Stimulated activated CD8-positive, alpha-beta memory T cell treated with anti-CD3 and anti-CD28 coated beads, Interleukin-15, amount 100 ng/mL, for 48 hours (primary cell): ENCODE data around the gene PARD3.
"Not testable (repeated sequence)": the region's sequence is repeated elsewhere in the genome, so short reads cannot be mapped to it uniquely, and the experiment has no call there.

Source experiments
- DNase-seq, 2 donors: peaks; one replicate each; pipeline ENCODE4 v3.0.0-alpha.2; 2020; ENCODE audit warnings: low read depth in 2 of 2

Gene PARD3

DNA sequence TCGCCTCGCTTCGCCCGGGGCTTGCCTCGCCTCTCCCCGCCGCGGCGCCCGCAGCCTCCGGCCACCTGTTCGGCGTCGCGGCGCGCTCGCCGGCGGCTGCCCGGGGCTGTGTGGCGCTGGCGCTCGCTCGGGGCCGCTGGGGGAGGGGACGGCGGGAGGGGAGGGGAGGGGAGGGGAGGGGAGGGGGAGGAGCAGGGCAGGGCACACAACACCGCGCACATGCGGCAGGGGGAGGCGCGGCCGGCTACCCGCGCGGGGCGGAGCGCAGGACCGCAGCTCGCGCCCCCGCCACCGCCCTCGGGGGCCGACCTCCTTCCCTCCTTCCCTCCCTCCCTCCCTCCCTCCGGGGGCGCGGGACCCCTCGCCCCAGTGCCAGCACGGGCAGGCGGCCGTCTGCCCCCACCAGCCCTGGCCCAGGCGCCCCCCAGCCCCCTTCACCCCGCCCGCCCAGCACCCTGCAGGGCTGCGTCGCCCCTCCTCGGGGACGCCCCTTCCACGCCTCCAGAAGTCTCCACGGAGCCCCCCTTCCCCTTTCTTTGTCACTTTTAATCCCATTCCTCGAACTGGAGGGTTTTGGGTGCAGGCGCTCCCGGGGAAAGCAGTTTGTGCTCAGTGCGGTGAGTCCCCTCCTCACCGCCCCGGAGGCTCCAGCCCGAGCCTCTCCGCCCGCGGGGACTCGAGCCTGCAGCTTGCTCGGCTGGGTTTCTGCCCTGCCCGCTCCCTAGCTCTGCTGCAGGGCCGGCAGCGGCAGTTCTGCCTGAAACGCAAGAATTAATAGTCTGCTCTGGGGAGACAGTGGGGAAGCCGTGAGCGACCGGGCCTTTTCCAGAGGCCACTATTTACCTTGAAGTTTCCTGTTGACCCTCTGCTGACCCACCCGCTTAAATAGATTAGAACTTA, at the start of gene PARD3:
PARD3 (minus strand) TSS at position 112 of the 900 bp plus-strand sequence. CDS start 301 bp downstream, outside the sequence.
- no peak for DNase-seq

DNA sequence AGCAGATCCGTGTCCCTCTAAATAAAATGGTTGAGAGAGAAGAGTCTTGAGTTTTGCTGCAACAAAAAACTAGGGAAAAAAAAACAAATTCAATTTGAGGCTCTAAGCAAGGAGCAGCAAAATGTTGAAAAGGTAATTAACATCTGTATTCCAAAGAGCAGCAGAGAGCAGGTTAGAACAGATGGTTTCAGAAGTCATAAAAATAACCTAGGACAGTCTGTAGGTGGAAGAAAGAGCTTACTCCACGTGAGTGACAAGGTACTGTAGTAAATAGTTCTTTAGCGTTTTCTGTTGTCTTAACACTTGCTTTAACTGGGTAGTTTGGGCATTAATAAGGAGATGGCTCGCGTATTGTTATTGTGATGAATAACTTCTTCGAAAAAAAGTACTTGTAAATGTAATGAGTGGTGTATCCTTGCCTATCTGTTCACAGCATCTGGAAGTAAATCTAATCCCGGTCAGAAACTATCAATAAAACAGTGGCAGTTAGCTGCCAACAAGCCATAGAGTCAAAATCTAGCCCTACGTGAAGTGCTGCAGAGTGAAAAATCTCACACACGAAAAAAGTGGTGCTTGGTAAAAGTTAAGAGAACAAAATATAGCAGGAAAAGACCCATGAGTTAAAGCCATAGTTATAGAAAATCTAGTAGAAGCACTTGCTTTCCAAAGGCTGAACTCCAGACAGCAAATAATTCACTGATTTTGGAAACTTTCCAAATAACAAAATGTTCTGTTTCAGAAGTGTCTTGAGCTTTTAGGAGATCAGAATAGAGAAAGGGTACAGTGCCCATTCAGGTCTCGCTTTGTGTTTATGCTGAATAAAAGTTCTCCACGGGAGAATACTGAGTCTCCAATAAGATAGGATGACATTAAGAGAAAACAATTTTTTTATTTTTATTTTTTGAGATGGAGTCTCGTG, 49.3 kb upstream of the PARD3 start:
- no peak for DNase-seq

DNA sequence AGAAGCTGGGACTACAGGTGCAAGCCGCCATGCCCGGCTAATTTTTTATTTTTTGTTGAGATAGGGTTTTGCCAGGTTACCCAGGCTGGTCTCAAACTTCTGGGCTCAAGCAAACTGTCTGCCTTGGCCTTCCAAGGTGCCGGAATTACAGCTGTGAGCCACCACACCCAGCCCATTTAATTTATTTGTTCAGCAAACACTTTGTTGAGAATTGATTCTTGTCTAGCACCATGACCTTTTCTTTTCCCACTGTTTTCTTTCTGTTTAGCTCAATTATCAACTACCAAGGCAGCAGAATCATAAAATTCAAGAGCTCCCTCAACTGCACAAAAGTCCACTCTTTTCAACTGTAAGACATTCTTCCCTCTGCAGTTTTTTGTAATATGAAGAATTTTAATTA, 47.8 kb upstream of the PARD3 start:
- DNase-seq, result no peak

DNA sequence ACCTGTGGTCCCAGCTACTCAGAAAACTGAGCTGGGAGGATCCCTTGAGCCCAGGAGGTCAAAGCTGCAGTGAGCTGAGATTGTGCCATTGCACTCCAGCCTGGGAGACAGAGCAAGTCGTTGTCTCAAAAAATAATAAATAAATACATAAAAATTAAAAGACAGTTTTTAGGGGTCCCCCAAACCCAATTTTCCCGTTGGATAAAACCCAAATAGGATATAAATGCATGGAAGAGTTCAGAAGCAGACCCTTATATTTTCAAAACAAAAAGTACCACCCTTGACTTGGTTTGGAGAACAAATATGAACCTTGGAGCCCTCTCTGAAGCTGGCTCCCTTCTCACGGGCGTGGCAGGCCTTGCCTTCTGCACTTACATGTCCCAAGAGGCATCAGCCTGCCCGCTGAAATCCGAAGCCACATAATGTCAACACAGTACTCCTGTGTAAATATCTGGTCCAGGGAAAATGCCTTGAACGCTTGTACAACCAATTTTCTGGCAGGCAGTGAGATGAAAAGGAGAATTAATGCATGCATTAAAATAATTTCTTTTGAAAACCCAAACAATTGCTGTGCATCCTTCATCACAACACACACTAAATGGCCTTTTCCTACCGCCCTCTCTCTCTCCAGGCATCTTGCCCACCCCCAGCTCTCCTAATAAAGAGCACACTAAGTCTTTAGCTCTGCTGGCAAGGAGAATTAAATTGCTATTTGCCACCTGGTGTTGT, 46.4 kb upstream of the PARD3 start:
- DNase-seq, result no peak

DNA sequence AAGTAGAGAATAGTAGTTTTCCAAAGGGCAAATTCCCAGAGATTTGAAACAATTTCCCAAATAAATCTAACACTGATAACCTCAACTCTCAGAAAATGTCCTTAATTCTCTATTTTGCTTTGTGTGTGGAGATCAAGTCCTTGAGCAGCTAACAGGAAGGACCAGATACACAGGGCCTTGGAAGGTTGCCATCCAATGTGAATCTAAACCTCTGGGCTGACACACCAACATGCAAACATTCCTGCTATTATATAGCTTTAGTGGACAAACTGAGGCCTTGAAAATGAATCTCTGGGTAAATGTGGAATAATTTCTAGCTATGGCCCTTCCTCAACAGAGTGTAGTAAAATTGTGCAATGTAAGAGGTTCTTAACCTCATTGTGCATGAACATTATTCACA, 44.1 kb upstream of the PARD3 start:
- DNase-seq, result no peak

DNA sequence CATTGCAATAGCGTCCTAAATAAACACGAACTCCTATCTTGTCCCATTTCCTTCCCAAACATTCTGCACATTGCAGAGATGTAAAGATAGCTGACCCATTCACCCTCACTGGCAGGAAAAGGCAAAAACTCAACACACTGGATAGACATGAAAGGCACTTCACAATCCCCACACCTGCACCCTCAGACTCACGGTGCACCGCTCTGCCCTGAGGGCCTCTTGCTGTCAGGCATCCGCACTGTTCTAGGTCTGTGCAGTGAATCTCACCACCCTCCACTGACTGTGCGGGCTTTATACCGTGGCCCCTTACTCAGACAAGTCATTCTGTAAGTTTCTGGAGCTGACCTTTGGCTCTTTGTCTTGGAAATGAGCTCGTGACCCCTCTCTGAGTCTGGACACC, 42.9 kb upstream of the PARD3 start:
- DNase-seq, result no peak

DNA sequence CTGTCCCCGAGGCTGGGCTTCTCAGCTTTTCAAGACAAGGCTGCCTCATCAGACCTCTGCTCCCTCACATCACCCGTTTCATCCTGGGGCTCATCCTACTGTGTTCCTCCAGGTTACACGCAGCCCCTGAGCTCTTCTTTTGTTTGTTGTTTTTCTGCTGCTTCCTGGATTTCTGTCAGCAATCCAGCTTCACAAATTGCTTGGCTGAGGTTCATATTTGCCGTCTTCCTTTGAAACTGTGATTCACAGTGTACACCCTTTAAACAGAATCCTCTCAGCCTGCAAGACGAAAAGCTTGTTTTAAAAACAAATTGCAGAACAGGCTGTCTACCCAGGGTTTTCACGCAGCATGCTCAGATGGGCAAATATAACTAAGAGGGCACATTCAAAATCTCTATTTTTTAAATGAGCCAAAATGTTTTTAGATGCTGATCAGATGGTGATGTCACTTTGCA, 39.1 kb upstream of the PARD3 start:
- DNase-seq, result no peak

DNA sequence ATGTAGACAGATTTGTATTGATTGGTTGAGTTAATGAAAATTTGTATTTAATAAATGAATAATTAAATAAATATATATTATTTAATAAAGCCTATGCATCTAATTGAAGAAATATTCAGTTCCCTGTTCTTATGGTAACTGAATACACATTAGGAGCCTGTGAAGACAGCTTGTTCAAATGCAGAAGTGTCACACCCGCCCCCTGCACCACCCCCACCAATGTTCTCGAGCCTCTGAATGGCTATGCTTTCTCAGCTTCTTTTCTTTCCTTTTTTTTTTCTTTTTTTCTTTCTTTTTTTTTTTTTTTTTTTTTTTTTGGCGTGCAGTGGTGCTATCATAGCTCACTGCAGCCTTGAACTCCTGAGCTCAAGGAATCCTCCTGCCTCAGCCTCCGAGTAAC, 38.3 kb upstream of the PARD3 start:
- no peak for DNase-seq

DNA sequence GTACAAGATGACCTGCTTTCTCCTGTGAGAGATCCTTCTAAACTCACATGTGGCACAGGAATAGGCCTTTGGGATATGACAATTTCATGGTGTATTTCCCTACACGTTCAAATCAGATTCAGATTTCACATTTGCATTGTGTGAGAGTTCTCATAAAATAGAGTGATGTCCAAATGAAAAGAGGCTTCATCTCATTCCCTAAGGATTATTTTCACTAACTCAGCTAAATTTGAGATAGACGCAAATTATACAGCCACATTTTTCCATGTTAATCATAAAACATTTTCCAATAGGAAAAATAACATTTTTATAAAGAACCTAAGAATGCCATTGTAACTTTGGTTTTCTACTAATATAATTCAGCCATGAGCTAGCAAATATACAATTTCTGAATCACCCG, 35.5 kb upstream of the PARD3 start:
- DNase-seq, result no peak

DNA sequence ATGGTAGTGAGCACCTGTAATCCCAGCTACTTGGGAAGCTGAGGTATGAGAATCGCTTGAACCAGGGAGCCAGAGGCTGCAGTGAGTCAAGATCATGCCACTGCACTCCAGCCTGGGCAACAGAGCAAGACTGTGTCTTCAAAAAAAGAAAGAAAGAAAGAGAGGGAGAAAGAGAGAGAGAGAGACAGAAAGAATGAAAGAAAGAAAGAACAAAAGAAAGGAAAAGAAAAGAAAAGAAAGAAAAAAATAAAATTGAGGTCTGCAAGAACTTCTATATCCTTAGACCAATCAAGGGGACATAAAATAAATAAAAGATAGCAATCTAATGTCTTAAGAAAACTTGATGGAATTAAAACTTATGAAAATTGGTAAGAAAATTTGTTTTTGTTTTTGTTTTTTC, 34.9 kb upstream of the PARD3 start:
- DNase-seq, result no peak

DNA sequence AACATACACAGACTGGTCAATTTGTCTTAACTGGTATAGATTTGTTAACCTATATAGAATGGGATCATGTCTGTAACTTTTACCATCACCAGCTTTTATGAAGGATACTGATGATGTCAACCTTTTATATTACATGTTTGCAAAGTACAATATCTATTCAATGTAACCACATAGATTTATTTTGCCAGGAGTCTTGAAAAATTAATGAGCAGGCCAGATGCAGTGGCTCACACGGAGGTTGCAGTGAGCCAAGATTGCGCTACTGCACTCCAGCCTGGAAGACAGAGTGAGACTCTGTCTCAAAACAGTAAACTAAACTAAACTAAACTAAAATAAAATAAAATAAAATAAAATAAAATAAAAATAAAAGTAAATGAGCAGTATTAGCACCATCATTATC, 30.0 kb upstream of the PARD3 start:
- DNase-seq, result no peak

DNA sequence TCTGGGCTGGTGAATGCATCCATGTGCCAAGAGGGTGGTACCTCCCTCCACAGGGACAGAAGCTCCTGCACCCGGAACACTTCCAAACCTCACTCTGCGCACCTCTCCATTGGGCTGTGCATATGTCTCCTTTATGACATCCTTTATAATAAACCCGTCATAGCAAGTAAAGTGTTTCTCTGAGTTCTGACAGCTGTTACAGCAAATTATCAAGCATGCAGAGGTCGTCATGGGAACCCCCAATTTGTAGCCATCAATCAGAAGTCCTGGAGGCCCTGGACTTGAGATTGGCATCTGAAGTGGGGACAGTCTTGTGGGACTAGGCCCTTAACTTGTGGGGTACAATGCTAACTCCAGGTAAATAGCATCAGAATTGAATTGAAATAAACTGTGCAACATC, 29.4 kb upstream of the PARD3 start:
- DNase-seq, result no peak

DNA sequence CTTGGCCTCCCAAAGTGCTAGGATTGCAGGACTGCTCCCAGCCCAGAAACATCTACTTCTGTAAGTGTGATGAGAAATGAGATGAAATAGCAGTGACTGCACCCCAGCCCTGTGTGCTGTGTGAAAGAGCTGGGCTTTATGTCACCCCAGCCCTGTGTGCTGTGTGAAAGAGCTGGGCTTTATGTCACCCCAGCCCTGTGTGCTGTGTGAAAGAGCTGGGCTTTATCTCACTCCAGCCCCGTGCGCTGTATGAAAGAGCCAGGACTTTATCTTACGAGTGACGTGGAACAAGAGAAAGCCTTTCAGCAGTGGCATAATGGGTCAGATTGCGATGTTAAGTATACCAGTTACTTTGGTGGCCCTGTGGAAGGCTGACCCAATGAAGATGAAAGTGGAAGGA, 28.4 kb upstream of the PARD3 start:
- DNase-seq, result not testable (repeated sequence)

DNA sequence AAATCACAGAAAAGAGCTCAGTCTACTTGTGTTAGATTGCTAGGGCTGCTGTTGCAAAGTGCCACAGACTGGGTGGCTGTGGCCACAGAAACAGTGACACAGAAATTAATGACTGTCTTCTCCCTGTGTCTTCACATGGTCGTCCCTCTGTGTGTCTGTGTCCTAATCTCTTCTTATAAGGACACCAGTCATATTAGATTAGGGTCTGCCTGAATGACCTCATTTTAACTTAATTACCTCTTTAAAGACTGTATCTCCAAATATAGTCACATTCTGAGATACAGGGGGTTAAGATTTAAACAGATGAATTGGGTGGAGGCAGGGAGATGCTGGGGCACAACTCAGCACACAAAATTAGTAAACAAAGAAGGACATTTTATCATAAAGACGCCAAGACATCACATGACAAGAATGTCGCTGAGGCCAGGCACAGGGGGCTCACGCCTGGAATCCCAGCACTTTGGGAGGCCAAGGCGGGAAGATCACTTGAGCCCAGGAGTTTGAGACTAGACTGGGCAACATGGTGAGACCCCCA, 23.3 kb upstream of the PARD3 start:
- DNase-seq, result no peak

DNA sequence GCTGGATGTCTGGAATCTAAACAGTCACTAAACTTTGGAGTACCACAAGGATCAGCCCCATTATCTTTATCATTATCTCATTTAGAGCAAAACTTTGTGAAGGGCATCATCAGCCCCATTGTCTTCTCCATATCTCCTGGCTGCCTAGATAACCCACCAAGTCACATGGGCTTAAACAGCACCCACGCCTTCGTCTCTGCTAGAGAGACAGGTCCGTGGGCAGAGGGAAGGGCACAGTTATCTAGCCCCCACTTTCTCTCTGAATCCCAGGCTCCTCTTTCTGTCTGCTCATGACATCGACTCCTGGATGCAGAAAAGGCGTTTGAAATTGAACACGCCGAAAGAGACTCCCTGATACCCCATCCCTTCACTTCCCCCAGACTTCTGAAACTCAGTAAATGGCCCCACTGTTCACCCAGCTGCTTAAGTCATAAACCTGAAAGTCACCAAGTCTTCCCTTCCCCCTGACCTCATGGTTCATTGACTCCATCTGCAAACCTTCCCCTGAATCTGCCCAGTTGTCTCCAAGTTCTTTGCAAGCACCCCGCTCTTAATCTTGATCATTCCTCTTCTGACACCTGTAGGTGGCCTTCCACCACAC, 20.9 kb upstream of the PARD3 start:
- no peak for DNase-seq

DNA sequence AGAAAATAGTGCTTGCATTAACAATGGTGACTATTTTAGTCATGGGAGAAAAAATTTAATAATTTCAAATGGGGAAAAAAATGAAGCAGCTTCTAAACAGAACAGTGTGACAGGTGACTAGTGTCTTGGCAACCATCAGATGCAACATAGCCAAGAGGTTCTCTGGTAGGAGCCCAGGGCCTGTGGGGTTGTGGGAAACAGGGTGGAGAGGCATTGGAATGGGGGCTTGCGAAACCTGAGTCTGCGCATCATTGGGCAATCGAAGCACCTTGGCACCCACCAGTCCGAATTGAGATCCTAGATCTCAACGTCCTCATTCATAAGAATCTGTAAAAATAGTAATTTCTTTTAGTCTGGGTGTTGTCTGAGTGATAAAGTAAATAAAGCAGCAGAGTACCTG, 19.2 kb upstream of the PARD3 start:
- no peak for DNase-seq

DNA sequence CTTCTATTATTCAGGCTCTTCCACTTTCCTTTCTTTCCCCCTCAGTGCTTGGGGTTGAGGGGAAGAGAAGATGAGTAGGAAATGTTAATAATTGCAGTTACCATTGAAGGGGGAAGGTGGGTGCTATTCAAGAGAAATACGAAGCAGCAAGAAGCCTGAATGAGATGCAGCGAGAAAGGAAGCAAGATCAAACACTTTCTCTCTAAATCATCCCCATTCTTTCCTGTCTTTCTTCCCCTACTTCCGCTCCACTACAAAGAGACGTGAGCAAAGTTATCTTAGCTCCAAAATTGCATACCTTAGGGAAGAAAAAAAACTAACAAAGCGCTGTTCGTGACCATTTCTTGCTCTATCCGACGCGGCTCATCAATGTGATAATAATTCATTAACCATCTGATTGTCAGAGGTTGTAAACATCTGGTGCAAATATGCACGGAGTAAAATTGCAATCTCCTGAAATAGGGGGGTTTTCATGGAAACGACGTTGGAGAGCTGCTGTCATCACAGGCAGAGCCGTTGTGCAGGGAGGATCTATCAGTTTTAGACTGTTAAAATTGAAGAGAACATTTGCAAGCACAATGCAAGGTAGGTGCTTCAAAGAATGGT, 15.2 kb upstream of the PARD3 start:
- DNase-seq, result no peak

DNA sequence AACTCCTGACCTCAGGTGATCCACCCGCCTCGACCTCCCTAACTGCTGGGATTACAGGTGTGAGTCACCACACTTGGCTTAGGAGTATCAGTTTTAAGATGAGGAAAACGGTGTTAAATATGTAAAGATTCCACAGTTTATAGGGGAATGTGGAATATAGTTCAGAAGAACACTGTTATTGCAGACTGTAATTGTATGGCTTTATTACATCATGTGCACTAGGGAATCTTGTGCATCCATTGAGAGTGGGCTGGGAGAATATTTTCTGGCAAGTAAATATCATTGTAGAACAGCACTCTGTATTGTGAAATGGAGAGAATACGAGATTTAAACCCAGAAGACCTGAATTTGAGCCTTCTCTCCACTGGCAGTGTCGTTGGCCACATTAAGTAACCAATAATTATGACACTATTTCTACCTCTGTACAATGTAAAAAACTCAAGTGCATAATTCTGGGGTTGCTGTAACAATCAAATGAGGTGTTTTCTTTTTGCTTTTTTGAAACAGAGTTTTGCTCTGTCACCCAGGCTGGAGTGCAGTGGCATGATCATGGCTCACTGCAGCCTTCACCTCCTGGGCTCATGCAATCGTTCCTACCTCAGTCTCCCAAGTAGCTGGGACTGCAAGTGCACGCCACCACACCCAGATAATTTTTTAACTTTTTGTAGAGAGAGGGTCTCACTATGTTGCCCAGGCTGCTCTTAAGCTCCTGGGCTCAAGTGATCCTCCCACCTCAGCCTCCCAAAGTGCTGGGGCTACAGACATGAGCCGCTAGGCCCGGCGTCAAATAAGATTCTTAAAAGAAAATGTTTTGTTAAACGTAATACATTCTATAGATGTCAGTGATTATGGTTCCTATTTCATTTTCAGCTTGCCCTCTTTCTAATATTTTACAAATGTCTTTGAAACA, 12.0 kb upstream of the PARD3 start:
- DNase-seq, result no peak

DNA sequence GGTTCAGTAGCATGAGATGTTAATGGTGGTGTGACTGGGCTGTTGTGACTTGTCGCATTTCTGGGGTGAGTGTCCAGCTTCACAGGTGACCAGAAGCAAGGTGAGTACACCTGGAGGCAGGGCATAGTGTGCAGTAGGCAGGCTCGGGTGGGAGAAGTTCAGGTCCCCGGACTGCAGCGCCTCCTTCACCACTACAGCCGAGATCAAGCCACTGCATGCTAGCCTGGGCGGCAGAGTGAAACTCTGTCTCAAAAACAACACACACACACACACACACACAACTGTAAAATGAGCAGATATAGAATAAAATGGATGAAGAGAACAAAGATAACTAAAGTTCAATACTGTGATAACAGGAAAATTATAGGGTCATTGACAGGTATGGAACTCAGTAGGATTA, 11.1 kb upstream of the PARD3 start:
- DNase-seq, result no peak

DNA sequence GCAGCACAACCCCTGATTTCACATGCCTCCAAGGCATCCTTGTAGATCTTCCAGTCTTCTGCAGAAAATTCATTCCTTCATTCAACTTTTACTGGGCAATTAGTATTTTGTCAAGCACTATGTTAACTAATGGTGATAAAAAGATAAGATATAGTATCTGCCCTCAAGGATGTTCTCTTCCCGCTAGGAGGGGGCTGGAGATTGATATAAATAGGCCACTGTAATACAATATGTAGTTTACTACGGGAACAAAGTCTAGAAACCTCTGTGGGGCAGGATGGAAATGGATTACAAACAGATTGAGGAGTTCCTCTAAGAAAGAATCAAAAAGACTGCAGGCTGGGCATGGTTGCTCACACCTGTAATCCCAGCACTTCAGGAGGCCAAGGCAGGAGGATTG, 10.3 kb upstream of the PARD3 start:
- no peak for DNase-seq
